ENCODE data around the gene VAPB. TPM values are rescaled to one million over a fixed set of nuclear protein-coding genes. Genes with fewer than 3 reads are reported as not detected.

The VAPB gene
- total and polyA plus RNA-seq, 2 of the 4 experiments (the other 2 are of a cell fraction): 9.1 to 26.0 TPM

- Histone ChIP-seq H3K27me3 (ENCODE audit: control insufficient read depth, insufficient read depth, low read length) (no peaks in the 10 kb centered on the region), H4K5ac (ENCODE audit: low read depth, low read length) (no peak overlapping the region), H3K18ac (ENCODE audit: low read depth, low read length) (no peak overlapping the region), H4K8ac (ENCODE audit: low read depth in 2 of 2, low read length in 2 of 2) (no peak overlapping the region), H4K91ac (ENCODE audit: insufficient read depth, low read depth, low read length) (no peak overlapping the region), H3K9ac (ENCODE audit: low read depth, low read length) (no peak overlapping the region), H2AK9ac (replicated peaks; ENCODE audit: low read depth, low read length, poor library complexity) (no peak overlapping the region), H4K20me1 (ENCODE audit: insufficient read depth, low read length) (no peaks in the 10 kb centered on the region), H3K23ac (ENCODE audit: low read depth, low read length) (no peak overlapping the region), H3K9me1 (ENCODE audit: insufficient read depth, low read length) (0 out of 2 replicates have a peak, but pooled peaks cover 5% of the 10 kb centered on the region), H3K14ac (replicated peaks; ENCODE audit: low read depth, low read length) (no peak overlapping the region), H3K4me2 (ENCODE audit: low read depth, low read length) (no peak overlapping the region), H3K56ac (ENCODE audit: extremely low read depth, insufficient read depth, low read length) (no peak overlapping the region), H2AFZ (replicated peaks; ENCODE audit: low read length, poor library complexity) (no peak overlapping the region), H3K79me1 (ENCODE audit: low read depth in 1 of 2, low read length in 2 of 2) (peaks cover 0 to 14% of the 10 kb centered on the region in 2 experiments; a peak in 1 of 4 replicates), H2BK5ac (ENCODE audit: low read depth, low read length, poor library complexity, severe bottlenecking) (no peak overlapping the region), H3K27ac (ENCODE audit: insufficient read depth, low read length) (no peak overlapping the region), H3K36me3 (ENCODE audit: control insufficient read depth, insufficient read depth, low read length) (peaks cover 2% of the 10 kb centered on the region), H2BK20ac (ENCODE audit: low read depth, low read length) (no peak overlapping the region), H3K4me3 (ENCODE audit: insufficient read depth, low read depth, low read length) (no peak overlapping the region), H2BK120ac (ENCODE audit: low read depth, low read length) (no peak overlapping the region), H3K9me3 (ENCODE audit: control insufficient read depth, insufficient read depth, low read length) (0 out of 2 replicates have a peak, but pooled peaks cover under 1% of the 10 kb centered on the region), H3K4me1 (ENCODE audit: control insufficient read depth, insufficient read depth, low read length) (0 out of 2 replicates have a peak, but pooled peaks cover 1% of the 10 kb centered on the region), H2AK5ac (ENCODE audit: low read depth, low read length) (peak overlapping the region; percentile 11; the same call in 1 of the 2 replicates), H2BK15ac (ENCODE audit: low read depth, low read length) (no peak overlapping the region), H3K4ac (ENCODE audit: low read depth, low read length) (no peak overlapping the region)
- no CpG with 5 or more reads among the region's 5 CpGs for WGBS, 2 experiments (ENCODE audit: extremely low coverage in 2 of 2, insufficient read length in 1 of 2)
- intact Hi-C loops (cut with micrococcal nuclease) (no loop called here), dilution Hi-C loops (cut with HindIII; ENCODE audit: low sequenced_read_pairs, unreplicated experiment) (no loop called here), in situ Hi-C loops (cut with MboI; ENCODE audit: low sequenced_read_pairs) (no loop called here)
- DNase-seq (no peak), ATAC-seq (ENCODE audit: low read depth) (no peak)
- ChIA-PET POLR2A (ENCODE audit: unreplicated experiment) (no interaction called here), CTCF (no interaction called here)
- TF ChIP-seq, protein P1, sequence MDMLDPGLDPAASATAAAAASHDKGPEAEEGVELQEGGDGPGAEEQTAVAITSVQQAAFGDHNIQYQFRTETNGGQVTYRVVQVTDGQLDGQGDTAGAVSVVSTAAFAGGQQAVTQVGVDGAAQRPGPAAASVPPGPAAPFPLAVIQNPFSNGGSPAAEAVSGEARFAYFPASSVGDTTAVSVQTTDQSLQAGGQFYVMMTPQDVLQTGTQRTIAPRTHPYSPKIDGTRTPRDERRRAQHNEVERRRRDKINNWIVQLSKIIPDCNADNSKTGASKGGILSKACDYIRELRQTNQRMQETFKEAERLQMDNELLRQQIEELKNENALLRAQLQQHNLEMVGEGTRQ (IDR thresholded peaks at IDR 0.05; ENCODE audit: low read depth, low read length): no peak
- no peak for TF ChIP-seq CEBPB (IDR thresholded peaks at IDR 0.05; ENCODE audit: low read depth, low read length)
- TF ChIP-seq CHD1 (IDR thresholded peaks at IDR 0.05; ENCODE audit: low read depth, low read length): no peak
- no peak for TF ChIP-seq MAFK (IDR thresholded peaks at IDR 0.05; ENCODE audit: low read depth, low read length)
- TF ChIP-seq, protein P2, sequence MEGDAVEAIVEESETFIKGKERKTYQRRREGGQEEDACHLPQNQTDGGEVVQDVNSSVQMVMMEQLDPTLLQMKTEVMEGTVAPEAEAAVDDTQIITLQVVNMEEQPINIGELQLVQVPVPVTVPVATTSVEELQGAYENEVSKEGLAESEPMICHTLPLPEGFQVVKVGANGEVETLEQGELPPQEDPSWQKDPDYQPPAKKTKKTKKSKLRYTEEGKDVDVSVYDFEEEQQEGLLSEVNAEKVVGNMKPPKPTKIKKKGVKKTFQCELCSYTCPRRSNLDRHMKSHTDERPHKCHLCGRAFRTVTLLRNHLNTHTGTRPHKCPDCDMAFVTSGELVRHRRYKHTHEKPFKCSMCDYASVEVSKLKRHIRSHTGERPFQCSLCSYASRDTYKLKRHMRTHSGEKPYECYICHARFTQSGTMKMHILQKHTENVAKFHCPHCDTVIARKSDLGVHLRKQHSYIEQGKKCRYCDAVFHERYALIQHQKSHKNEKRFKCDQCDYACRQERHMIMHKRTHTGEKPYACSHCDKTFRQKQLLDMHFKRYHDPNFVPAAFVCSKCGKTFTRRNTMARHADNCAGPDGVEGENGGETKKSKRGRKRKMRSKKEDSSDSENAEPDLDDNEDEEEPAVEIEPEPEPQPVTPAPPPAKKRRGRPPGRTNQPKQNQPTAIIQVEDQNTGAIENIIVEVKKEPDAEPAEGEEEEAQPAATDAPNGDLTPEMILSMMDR (conservative IDR thresholded peaks at IDR 0.05; ENCODE audit: low read depth, low read length): no peak
- TF ChIP-seq ELK1 (IDR thresholded peaks at IDR 0.05; ENCODE audit: borderline replicate concordance, low read depth, low read length): no peak
- TF ChIP-seq FOS (IDR thresholded peaks at IDR 0.05; ENCODE audit: low read depth, low read length): no peak
- no peak for TF ChIP-seq RFX5 (IDR thresholded peaks at IDR 0.05; ENCODE audit: low read depth, low read length)
- no peak for TF ChIP-seq MAZ (IDR thresholded peaks at IDR 0.05; ENCODE audit: borderline replicate concordance, low read depth, low read length)
- TF ChIP-seq BHLHE40 (IDR thresholded peaks at IDR 0.05; ENCODE audit: low read depth, low read length): no peak
- no peak for TF ChIP-seq RAD21 (IDR thresholded peaks at IDR 0.05; ENCODE audit: low read length)
- TF ChIP-seq POLR2A (IDR thresholded peaks at IDR 0.05; ENCODE audit: low read depth, low read length): no peak
- no peak for TF ChIP-seq SMC3 (IDR thresholded peaks at IDR 0.05; ENCODE audit: low read depth, low read length)
- TF ChIP-seq MXI1 (IDR thresholded peaks at IDR 0.05; ENCODE audit: borderline replicate concordance, low read depth, low read length): no peak
- TF ChIP-seq NFE2L2 (IDR thresholded peaks at IDR 0.05; ENCODE audit: low read depth, low read length): no peak
- no peak for TF ChIP-seq RCOR1 (IDR thresholded peaks at IDR 0.05; ENCODE audit: insufficient replicate concordance, low read length)
- no TSS peak for BruUV-seq (replicated peaks)
These were observed 70.2 kb downstream of the VAPB start for GRCh38 chr20:58459058-58459750.

All from IMR-90 (cell line).